Neutrophil (primary cell): ENCODE results near the gene LUC7L3.

Experiments used
- H3K27ac ChIP-seq: fragments of 200-600 bp; sonication (generic); 2 replicates; pipeline ENCODE4 v1.5.1; 2016; ENCODE audit warnings: mild to moderate bottlenecking, moderate library complexity
- H3K27me3 ChIP-seq: fragments of 200-600 bp; sonication (generic); 2 replicates; pipeline ENCODE4 v1.6.0; 2016; ENCODE audit warnings: mild to moderate bottlenecking
- H3K36me3 ChIP-seq: fragments of 200-600 bp; sonication (generic); 2 replicates; pipeline ENCODE4 v1.5.1; 2017
- H3K4me1 ChIP-seq, 2 experiments: fragments of 200-600 bp in 1 of 2; sonication (generic) in 1 of 2; 1 replicate in 1 of 2; 2 replicates in 1 of 2; pipeline versions ENCODE4 v1.5.1 to v1.6.1; 2013 to 2016; ENCODE audit warnings: low read depth in 1 of 2, low read length in 1 of 2, mild to moderate bottlenecking in 1 of 2, moderate library complexity in 1 of 2; ENCODE audit not compliant: control insufficient read depth in 1 of 2, insufficient read depth in 1 of 2
- H3K4me3 ChIP-seq, 2 experiments: fragments of 200-600 bp in 1 of 2; sonication (generic) in 1 of 2; 1 replicate in 1 of 2; 2 replicates in 1 of 2; pipeline ENCODE4 v1.5.1; 2013 to 2016; ENCODE audit warnings: low read depth in 1 of 2, low read length in 1 of 2, mild to moderate bottlenecking in 1 of 2, moderate library complexity in 1 of 2
- H3K9me3 ChIP-seq: fragments of 200-600 bp; sonication (generic); 2 replicates; pipeline ENCODE4 v1.5.1; 2016
- CTCF ChIP-seq: fragments of 200-600 bp; sonication (generic); IDR thresholded peaks from 2 replicates; pipeline ENCODE4 v1.5.1; 2016; ENCODE audit warnings: antibody characterized with exemption

Gene LUC7L3

GRCh38 chr17:50794361-50794760, 75.0 kb downstream of the LUC7L3 start:
- Histone ChIP-seq H3K4me1 (peaks cover 22 to 24% of the 10 kb centered on the region in 2 experiments), H3K36me3 (no peaks in the 10 kb centered on the region), H3K27me3 (no peaks in the 10 kb centered on the region), H3K27ac (no peak overlapping the region), H3K4me3 (no peak overlapping the region), H3K9me3 (no peaks in the 10 kb centered on the region)
- TF ChIP-seq CTCF = no peak

GRCh38 chr17:50797135-50797810, 77.9 kb downstream of the LUC7L3 start:
- TF ChIP-seq CTCF = no peak
- Histone ChIP-seq H3K9me3 (no peaks in the 10 kb centered on the region), H3K4me1 (peaks cover 13 to 14% of the 10 kb centered on the region in 2 experiments), H3K4me3 (no peak overlapping the region), H3K36me3 (no peaks in the 10 kb centered on the region), H3K27me3 (no peaks in the 10 kb centered on the region), H3K27ac (no peak overlapping the region)

GRCh38 chr17:50798424-50799288, 79.3 kb downstream of the LUC7L3 start:
- Histone ChIP-seq H3K4me3 (no peak overlapping the region), H3K4me1 (peaks cover 0 to 1% of the 10 kb centered on the region in 2 experiments), H3K27ac (no peak overlapping the region), H3K36me3 (no peaks in the 10 kb centered on the region), H3K27me3 (no peaks in the 10 kb centered on the region), H3K9me3 (no peaks in the 10 kb centered on the region)
- TF ChIP-seq CTCF = no peak

GRCh38 chr17:50799582-50799981, 80.2 kb downstream of the LUC7L3 start:
- H3K27ac ChIP-seq = no peak overlapping the region
- no peak for TF ChIP-seq CTCF
- no peaks in the 10 kb centered on the region for H3K36me3 ChIP-seq
- H3K4me1 ChIP-seq = no peaks in the 10 kb centered on the region
- no peak overlapping the region for H3K4me3 ChIP-seq
- H3K9me3 ChIP-seq = no peaks in the 10 kb centered on the region
- no peaks in the 10 kb centered on the region for H3K27me3 ChIP-seq

GRCh38 chr17:50800196-50800700, 80.8 kb downstream of the LUC7L3 start:
- no peak for TF ChIP-seq CTCF
- Histone ChIP-seq H3K4me3 (no peak overlapping the region), H3K36me3 (no peaks in the 10 kb centered on the region), H3K9me3 (no peaks in the 10 kb centered on the region), H3K4me1 (no peaks in the 10 kb centered on the region), H3K27me3 (no peaks in the 10 kb centered on the region), H3K27ac (no peak overlapping the region)
